CD4-positive, alpha-beta memory T cell (primary cell): ENCODE results near the gene ENTPD7. TPM values are rescaled to one million over a fixed set of nuclear protein-coding genes. Genes with fewer than 3 reads are reported as not detected.

Experiments used
- CTCF ChIA-PET: fragments of 350-600 bp; sonication (Branson Sonifier 250); formaldehyde crosslinking; loops from one replicate; lab custom pipeline; 2021; ENCODE audit warnings: inconsistent platforms; ENCODE audit not compliant: partially characterized antibody; lab: Charles Lee
- POLR2A ChIA-PET: fragments of 350-600 bp; sonication (Branson Sonifier 250); formaldehyde crosslinking; loops from one replicate; lab custom pipeline; 2021; ENCODE audit not compliant: partially characterized antibody; lab: Charles Lee
- DNase-seq, 5 donors: peaks; one replicate each; pipeline versions ENCODE4 v3.0.0 to v3.0.0-alpha.2; 2020 to 2022; ENCODE audit warnings: mixed read lengths in 1 of 5
- H3K27ac ChIP-seq: one replicate; pipeline ENCODE4 v1.7.0; 2013; ENCODE audit warnings: low read depth, low read length
- H3K27me3 ChIP-seq: 2 replicates; pipeline ENCODE4 v1.7.0; 2013; ENCODE audit warnings: mild to moderate bottlenecking, low read length, moderate library complexity; ENCODE audit not compliant: insufficient read depth
- H3K36me3 ChIP-seq: 2 replicates; pipeline ENCODE4 v1.7.0; 2013; ENCODE audit warnings: mild to moderate bottlenecking, low read length, moderate library complexity; ENCODE audit not compliant: insufficient read depth
- H3K4me1 ChIP-seq: 2 replicates; pipeline ENCODE4 v1.7.0; 2013; ENCODE audit warnings: mild to moderate bottlenecking, low read length, moderate library complexity; ENCODE audit not compliant: insufficient read depth
- H3K4me3 ChIP-seq, 2 donors: one replicate each; pipeline ENCODE4 v1.7.0; 2013; ENCODE audit warnings: low read length in 2 of 2, mild to moderate bottlenecking in 1 of 2
- H3K9me3 ChIP-seq, 2 donors: one replicate each; pipeline ENCODE4 v1.7.0; 2013; ENCODE audit warnings: low read length in 2 of 2, control low read depth in 1 of 2; ENCODE audit not compliant: control insufficient read depth in 1 of 2
- H3K27ac Mint-ChIP-seq, 7 donors: one replicate each; pipeline ENCODE4 v1.8.0; 2020 to 2021; ENCODE audit warnings: mixed read lengths in 7 of 7, mild to moderate bottlenecking in 6 of 7, inconsistent platforms in 3 of 7, moderate library complexity in 3 of 7
- H3K27me3 Mint-ChIP-seq, 2 donors: one replicate each; pipeline ENCODE4 v1.8.0; 2020 to 2021; ENCODE audit warnings: mixed read lengths in 2 of 2
- H3K36me3 Mint-ChIP-seq, 2 donors: one replicate each; pipeline ENCODE4 v1.8.0; 2020 to 2021; ENCODE audit warnings: mixed read lengths in 2 of 2, inconsistent platforms in 1 of 2, mild to moderate bottlenecking in 1 of 2
- H3K4me1 Mint-ChIP-seq, 4 donors: one replicate each; pipeline ENCODE4 v1.8.0; 2020 to 2021; ENCODE audit warnings: mixed read lengths in 4 of 4, mild to moderate bottlenecking in 1 of 4
- H3K4me3 Mint-ChIP-seq, 8 donors: one replicate each; pipeline ENCODE4 v1.8.0; 2020 to 2021; ENCODE audit warnings: mixed read lengths in 8 of 8, mild to moderate bottlenecking in 7 of 8, moderate library complexity in 6 of 8, inconsistent platforms in 3 of 8
- H3K9me3 Mint-ChIP-seq, 8 donors: one replicate each; pipeline ENCODE4 v1.8.0; 2020 to 2021; ENCODE audit warnings: mixed read lengths in 8 of 8, mild to moderate bottlenecking in 5 of 8, inconsistent platforms in 3 of 8, moderate library complexity in 1 of 8
- intact Hi-C: fragments of 100-400 bp; cut with micrococcal nuclease; formaldehyde crosslinking; loops from one replicate; pipeline ENCODE4 v1.15.1; 2023
- polyA plus RNA-seq, 2 donors: library from polyadenylated mRNA; unstranded; fragments of 300-500 nt; fragmentation: Illumina TruSeq; gene quantifications; one replicate each; pipeline ENCODE4 v1.2.3, GENCODE V29; 2021
- total RNA-seq, 2 experiments: library from RNA; stranded (reverse); gene quantifications; one replicate each; pipeline ENCODE4 v1.2.3, GENCODE V29; 2021

The ENTPD7 gene, protein sequence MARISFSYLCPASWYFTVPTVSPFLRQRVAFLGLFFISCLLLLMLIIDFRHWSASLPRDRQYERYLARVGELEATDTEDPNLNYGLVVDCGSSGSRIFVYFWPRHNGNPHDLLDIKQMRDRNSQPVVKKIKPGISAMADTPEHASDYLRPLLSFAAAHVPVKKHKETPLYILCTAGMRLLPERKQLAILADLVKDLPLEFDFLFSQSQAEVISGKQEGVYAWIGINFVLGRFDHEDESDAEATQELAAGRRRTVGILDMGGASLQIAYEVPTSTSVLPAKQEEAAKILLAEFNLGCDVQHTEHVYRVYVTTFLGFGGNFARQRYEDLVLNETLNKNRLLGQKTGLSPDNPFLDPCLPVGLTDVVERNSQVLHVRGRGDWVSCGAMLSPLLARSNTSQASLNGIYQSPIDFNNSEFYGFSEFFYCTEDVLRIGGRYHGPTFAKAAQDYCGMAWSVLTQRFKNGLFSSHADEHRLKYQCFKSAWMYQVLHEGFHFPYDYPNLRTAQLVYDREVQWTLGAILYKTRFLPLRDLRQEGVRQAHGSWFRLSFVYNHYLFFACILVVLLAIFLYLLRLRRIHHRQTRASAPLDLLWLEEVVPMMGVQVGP
- total RNA-seq, result 1 to 10 TPM; 3.7 to 3.9 TPM
- 1 to 10 TPM; 1.7 to 2.2 TPM for polyA plus RNA-seq

DNA sequence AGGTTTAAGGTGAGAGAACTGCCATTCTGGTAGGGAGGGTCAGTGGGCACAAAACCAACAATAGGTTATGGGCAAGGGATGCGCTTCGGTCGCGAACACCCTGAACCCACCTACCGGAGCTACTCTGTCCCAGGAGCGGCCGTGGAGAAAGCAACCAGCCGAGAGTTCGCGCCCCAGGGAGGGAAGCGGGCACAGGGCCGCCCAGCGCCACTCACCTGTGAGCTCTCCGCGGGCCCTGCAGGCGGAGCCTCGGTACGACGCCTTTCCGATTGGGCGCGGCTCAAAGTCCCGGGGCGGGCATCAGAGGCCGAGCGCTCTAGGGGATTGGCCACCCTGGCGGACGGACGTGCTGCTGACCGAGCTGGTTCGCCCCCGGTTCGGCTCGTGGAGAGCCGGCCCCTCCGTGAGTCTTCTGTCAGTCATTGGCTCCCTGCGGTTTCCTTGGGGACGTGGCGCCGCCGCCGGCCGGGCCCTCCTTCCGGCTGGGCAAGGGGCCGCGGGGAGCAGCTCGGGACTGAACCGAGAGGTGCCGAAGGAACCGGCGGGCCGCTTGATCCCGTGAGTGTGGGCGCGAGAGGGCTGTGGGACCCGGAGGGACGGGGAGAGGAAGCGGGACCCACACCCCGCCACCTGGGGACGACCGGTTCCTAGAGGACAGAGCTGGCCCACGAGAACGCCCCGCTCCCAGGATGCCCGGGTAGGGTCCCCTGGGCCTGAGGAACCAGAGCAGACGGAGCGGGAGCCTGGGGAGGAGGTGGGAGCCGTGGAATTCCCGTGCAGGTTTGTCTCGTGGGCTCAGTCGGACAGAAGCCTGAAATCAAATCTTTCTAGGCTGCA lies at the start of gene ENTPD7:
ENTPD7 (plus strand) TSS at position 479 of the 837 bp plus-strand sequence. CDS start 448 bp downstream, outside the sequence.
- ChIA-PET POLR2A (interaction anchor here (0.7 to 2.8 kb wide), 7 partner anchors 33 to 229 kb away, joined by 3 to 40 read pairs (median 3); partner anchors contain the start of genes COX15, CUTC, GOT1 and SLC25A28), CTCF (interaction anchor here (0.9 to 1.8 kb wide), 6 partner anchors 11 to 73 kb away, joined by 3 to 6 read pairs (median 3); partner anchors contain the start of genes COX15 and CUTC)
- Histone ChIP-seq H3K4me3 (peak within 1 kb of the TSS; percentile 63 to 84), H3K27me3 (no peaks in the 10 kb centered on the region), H3K27ac (peak within 1 kb of the TSS; percentile 66), H3K4me1 (peaks cover 17% of the 10 kb centered on the region), H3K9me3 (no peaks in the 10 kb centered on the region), H3K36me3 (no peaks in the 10 kb centered on the region)
- Mint-ChIP-seq H3K4me3 (peak within 1 kb of the TSS; percentile 87 to 95 (median 91)), H3K27ac (peak within 1 kb of the TSS; percentile 54 to 93 (median 84)), H3K27me3 (peaks cover 7 to 19% of the 10 kb centered on the region in 2 donors), H3K36me3 (peaks cover 4 to 6% of the 10 kb centered on the region in 2 donors), H3K9me3 (no peaks in the 10 kb centered on the region), H3K4me1 (peaks cover 16 to 27% (median 20%) of the 10 kb centered on the region in 4 donors)
- peak; percentile 84 to 87 (median 85) for DNase-seq
- intact Hi-C loops, result loop anchor here (1.0 to 2.0 kb wide), 2 partner anchors 39 to 74 kb away; partner anchors contain the start of genes COX15, CUTC and SLC25A28

DNA sequence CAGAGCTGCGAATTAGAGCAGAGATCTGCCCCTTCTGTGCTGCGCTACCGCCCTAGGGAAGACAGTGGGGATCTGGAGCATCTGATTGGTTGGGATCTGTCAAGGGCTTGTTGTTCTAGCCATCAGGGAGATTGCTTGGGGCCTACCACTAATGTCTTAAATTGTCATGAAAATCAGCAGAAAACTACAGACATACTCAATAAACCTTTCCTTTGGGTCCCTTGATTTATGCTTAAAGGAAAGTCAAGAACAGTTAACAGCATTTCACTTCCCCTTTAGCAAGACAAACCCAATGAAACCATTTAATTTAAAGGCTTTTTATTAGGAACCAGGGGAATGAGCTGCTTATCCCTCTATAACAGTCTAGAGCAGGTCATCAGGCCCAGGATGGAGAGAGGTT lies 49.1 kb upstream of the ENTPD7 start:
- H3K4me3 Mint-ChIP-seq, result no peak overlapping the region
- POLR2A ChIA-PET, result no interaction called here
- no peak for DNase-seq
- Histone ChIP-seq H3K4me3 (no peak overlapping the region), H3K9me3 (no peaks in the 10 kb centered on the region), H3K27me3 (no peaks in the 10 kb centered on the region), H3K36me3 (peaks cover 22% of the 10 kb centered on the region), H3K27ac (no peak overlapping the region), H3K4me1 (no peaks in the 10 kb centered on the region)
- CTCF ChIA-PET, result interaction anchor here (1.2 to 4.2 kb wide), 4 partner anchors 13 to 217 kb away, joined by 5 to 45 read pairs (median 40); partner anchors contain the start of gene SLC25A28
- H3K27me3 Mint-ChIP-seq, result no peaks in the 10 kb centered on the region
- intact Hi-C loops, result loop anchor here (5.0 kb wide), 1 partner anchor 1143 kb away; no protein-coding TSS in a partner anchor
- peak overlapping the region in 3 of 7 donors; percentile 15 to 37 (median 15) for H3K27ac Mint-ChIP-seq
- peaks cover 9 to 27% of the 10 kb centered on the region in 2 donors for H3K36me3 Mint-ChIP-seq
- peaks cover 0 to 14% (median 9%) of the 10 kb centered on the region in 4 donors for H3K4me1 Mint-ChIP-seq
- H3K9me3 Mint-ChIP-seq, result no peaks in the 10 kb centered on the region

DNA sequence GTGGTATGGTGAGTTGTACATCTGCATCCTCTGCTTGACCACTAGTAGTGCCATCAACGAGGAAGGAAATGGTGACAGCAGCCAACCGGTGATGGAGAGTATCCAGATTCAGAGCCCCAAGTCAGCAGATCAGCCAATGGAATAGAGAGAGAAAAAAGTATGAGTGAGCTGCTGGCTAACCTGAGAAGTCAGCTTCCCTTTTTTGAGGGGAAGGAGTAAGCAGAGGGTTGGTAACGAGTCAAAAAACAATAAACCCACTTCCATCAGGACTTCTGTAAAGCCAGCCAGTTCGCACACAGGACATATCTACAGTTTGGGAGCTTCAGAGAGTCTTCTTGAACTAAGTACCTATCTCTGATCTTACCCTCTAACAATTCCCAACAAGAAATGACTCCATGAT lies 48.0 kb upstream of the ENTPD7 start:
- Histone ChIP-seq H3K9me3 (no peaks in the 10 kb centered on the region), H3K27me3 (no peaks in the 10 kb centered on the region), H3K4me1 (peaks cover 8% of the 10 kb centered on the region), H3K4me3 (no peak overlapping the region), H3K36me3 (peaks cover 22% of the 10 kb centered on the region), H3K27ac (no peak overlapping the region)
- H3K4me1 Mint-ChIP-seq, result peaks cover 8 to 23% (median 18%) of the 10 kb centered on the region in 4 donors
- ChIA-PET CTCF (interaction anchor here (0.8 to 4.2 kb wide), 22 partner anchors 9 to 1186 kb away, joined by 3 to 45 read pairs (median 5); partner anchors contain the start of genes COX15, CUTC, ENTPD7 and GOT1), POLR2A (interaction anchor here (0.6 to 1.9 kb wide), 3 partner anchors 10 to 1477 kb away, joined by 3 to 6 read pairs (median 4); partner anchors contain the start of genes ENTPD7, R3HCC1L and SLC25A28)
- H3K27ac Mint-ChIP-seq, result peak overlapping the region in 5 of 7 donors; percentile 23 to 87 (median 75)
- intact Hi-C loops, result loop anchor here (5.0 kb wide), 1 partner anchor 1144 kb away; no protein-coding TSS in a partner anchor
- DNase-seq, result no peak
- H3K9me3 Mint-ChIP-seq, result no peaks in the 10 kb centered on the region
- H3K36me3 Mint-ChIP-seq, result peaks cover 9 to 31% of the 10 kb centered on the region in 2 donors
- no peaks in the 10 kb centered on the region for H3K27me3 Mint-ChIP-seq
- H3K4me3 Mint-ChIP-seq, result no peak overlapping the region

DNA sequence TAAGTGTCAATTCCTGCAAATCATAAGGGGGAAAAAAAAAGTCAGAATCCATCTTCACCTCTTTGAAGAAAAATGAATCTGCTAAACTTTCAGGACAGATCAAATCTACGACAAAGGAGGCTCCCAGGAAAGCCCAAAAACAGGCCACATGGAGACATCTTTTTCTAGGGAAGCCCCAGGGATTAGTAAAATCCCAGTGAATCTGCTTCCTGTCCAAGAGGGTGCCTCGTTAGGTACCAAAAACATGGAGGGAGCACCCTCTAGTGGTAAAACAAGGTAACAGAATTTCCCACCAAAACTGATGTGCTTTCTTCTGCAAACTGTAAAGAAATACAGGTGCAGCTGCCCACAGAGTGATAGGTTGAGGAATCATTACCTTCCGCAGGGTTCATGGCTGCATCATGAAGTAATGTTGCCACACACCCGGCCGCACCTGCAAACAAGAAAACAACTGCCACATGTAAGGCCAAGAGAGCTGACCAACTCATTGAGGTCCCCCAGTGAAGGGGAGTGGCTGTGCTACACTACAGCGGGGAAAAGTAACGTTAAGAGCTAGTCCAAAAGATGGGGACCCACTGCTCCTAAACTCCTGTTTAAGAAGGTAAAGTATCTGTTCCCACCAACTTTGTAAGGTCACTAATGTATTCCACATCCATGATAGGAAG lies 47.0 kb upstream of the ENTPD7 start:
- no peaks in the 10 kb centered on the region for H3K27me3 ChIP-seq
- intact Hi-C loops, result loop anchor here (1.0 to 5.0 kb wide), 4 partner anchors 52 to 1145 kb away; no protein-coding TSS in a partner anchor
- peaks cover 16 to 32% (median 26%) of the 10 kb centered on the region in 4 donors for H3K4me1 Mint-ChIP-seq
- H3K27me3 Mint-ChIP-seq, result no peaks in the 10 kb centered on the region
- H3K27ac ChIP-seq, result no peak overlapping the region
- ChIA-PET CTCF (interaction anchor here (0.7 to 4.2 kb wide), 26 partner anchors 10 to 1147 kb away, joined by 3 to 45 read pairs (median 4); partner anchors contain the start of genes COX15, CUTC, ENTPD7 and GOT1), POLR2A (interaction anchor here (1.3 to 2.1 kb wide), 3 partner anchors 9 to 182 kb away, joined by 3 to 6 read pairs (median 5); partner anchors contain the start of genes ENTPD7, GOT1 and SLC25A28)
- DNase-seq, result peak; percentile 46 to 61 (median 51)
- peaks cover 22% of the 10 kb centered on the region for H3K36me3 ChIP-seq
- H3K36me3 Mint-ChIP-seq, result peaks cover 9 to 34% of the 10 kb centered on the region in 2 donors
- H3K9me3 ChIP-seq, result no peaks in the 10 kb centered on the region
- peak overlapping the region; percentile 24 to 85 (median 62) for H3K27ac Mint-ChIP-seq
- H3K9me3 Mint-ChIP-seq, result no peaks in the 10 kb centered on the region
- peaks cover 18% of the 10 kb centered on the region for H3K4me1 ChIP-seq
- H3K4me3 Mint-ChIP-seq, result peak overlapping the region in 1 of 8 donors; percentile 53
- no peak overlapping the region for H3K4me3 ChIP-seq

DNA sequence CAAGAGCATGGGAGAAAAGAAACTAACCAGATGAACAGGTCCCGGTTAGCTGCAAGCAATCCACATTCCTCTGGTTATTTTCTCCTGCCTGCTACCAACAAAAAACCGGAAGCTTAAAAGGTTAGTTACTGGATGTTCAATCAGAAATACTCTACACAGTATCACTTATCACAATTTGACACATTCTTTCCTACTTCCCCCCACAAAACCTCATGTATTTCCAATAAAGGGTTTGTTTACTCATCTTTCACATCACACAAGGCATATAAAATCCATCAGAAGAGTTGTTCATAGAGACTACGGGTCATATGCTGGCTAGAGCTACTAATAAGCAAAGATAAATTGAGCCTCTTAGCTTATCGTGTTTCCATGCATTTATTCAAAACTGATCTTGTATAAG lies 43.9 kb upstream of the ENTPD7 start:
- Histone ChIP-seq H3K27me3 (no peaks in the 10 kb centered on the region), H3K4me1 (peaks cover 41% of the 10 kb centered on the region), H3K9me3 (no peaks in the 10 kb centered on the region), H3K36me3 (peaks cover 15% of the 10 kb centered on the region), H3K4me3 (no peak overlapping the region), H3K27ac (no peak overlapping the region)
- Mint-ChIP-seq H3K4me3 (no peak overlapping the region), H3K9me3 (no peaks in the 10 kb centered on the region), H3K4me1 (peaks cover 31 to 55% (median 47%) of the 10 kb centered on the region in 4 donors), H3K27ac (peak overlapping the region in 6 of 7 donors; percentile 4 to 80 (median 44)), H3K27me3 (no peaks in the 10 kb centered on the region), H3K36me3 (peaks cover 6 to 35% of the 10 kb centered on the region in 2 donors)
- DNase-seq, result no peak
- ChIA-PET POLR2A (no interaction called here), CTCF (interaction anchor here (0.6 to 3.6 kb wide), 11 partner anchors 9 to 224 kb away, joined by 3 to 14 read pairs (median 3); partner anchors contain the start of genes COX15, CUTC and GOT1)
- intact Hi-C loops, result no loop called here
